Mesothelial cell of epicardium (in vitro differentiated cells): ENCODE results near the gene C1QL1. TPM values are rescaled to one million over a fixed set of nuclear protein-coding genes. Genes with fewer than 3 reads are reported as not detected.

Experiments
- DNase-seq, 2 experiments: peaks; one replicate each; pipeline ENCODE4 v3.0.0; 2021; ENCODE audit warnings: low spot score in 2 of 2; ENCODE audit not compliant: unreplicated experiment in 2 of 2
- H3K27ac Mint-ChIP-seq: 2 replicates; pipeline ENCODE4 v1.8.0; 2021; ENCODE audit warnings: mixed read lengths
- H3K27me3 Mint-ChIP-seq: 2 replicates; pipeline ENCODE4 v1.8.0; 2021; ENCODE audit warnings: low read depth, mixed read lengths
- H3K36me3 Mint-ChIP-seq: 2 replicates; pipeline ENCODE4 v1.8.0; 2021; ENCODE audit warnings: mixed read lengths
- H3K4me1 Mint-ChIP-seq: 2 replicates; pipeline ENCODE4 v1.8.0; 2021; ENCODE audit warnings: mixed read lengths
- H3K4me3 Mint-ChIP-seq: 2 replicates; pipeline ENCODE4 v1.8.0; 2021; ENCODE audit warnings: mild to moderate bottlenecking, moderate library complexity, mixed read lengths
- H3K9me3 Mint-ChIP-seq: 2 replicates; pipeline ENCODE4 v1.8.0; 2021; ENCODE audit warnings: mixed read lengths
- CTCF ChIP-seq: fragments of 200-600 bp; sonication (generic); IDR thresholded peaks from one replicate; pipeline ENCODE4 v1.5.0; 2021; ENCODE audit warnings: antibody characterized with exemption; ENCODE audit not compliant: unreplicated experiment
- total RNA-seq: library from RNA; stranded (reverse); gene quantifications from 3 replicates; pipeline ENCODE4 v1.2.1, GENCODE V29; 2021

The C1QL1 gene
- total RNA-seq, 1 donor from 2014 or later: 3.0 TPM

GRCh38 chr17:44920565-44920940 is 47.5 kb downstream of the C1QL1 start:
- DNase-seq: no peak
- Mint-ChIP-seq H3K9me3 (no peaks in the 10 kb centered on the region), H3K4me1 (peaks cover 3% of the 10 kb centered on the region), H3K36me3 (peaks cover under 1% of the 10 kb centered on the region), H3K27me3 (peaks cover 28% of the 10 kb centered on the region), H3K27ac (no peak overlapping the region), H3K4me3 (no peak overlapping the region)
- no peak for TF ChIP-seq CTCF

- Mint-ChIP-seq H3K4me3 (no peak overlapping the region), H3K27ac (no peak overlapping the region), H3K27me3 (peaks cover 28% of the 10 kb centered on the region), H3K4me1 (peaks cover 3% of the 10 kb centered on the region), H3K9me3 (no peaks in the 10 kb centered on the region), H3K36me3 (no peaks in the 10 kb centered on the region)
- peak; percentile 59 to 76 for DNase-seq
- peak; percentile 64 for TF ChIP-seq CTCF
These were observed 48.1 kb downstream of the C1QL1 start for GRCh38 chr17:44919885-44920564.

GRCh38 chr17:44919411-44919810 is 48.7 kb downstream of the C1QL1 start:
- DNase-seq: no peak
- Mint-ChIP-seq H3K27me3 (peaks cover 33% of the 10 kb centered on the region), H3K4me3 (no peak overlapping the region), H3K27ac (no peak overlapping the region), H3K4me1 (peaks cover 3% of the 10 kb centered on the region), H3K36me3 (no peaks in the 10 kb centered on the region), H3K9me3 (no peaks in the 10 kb centered on the region)
- no peak for TF ChIP-seq CTCF

GRCh38 chr17:44918006-44918405 is 50.1 kb downstream of the C1QL1 start:
- H3K9me3 Mint-ChIP-seq: no peaks in the 10 kb centered on the region
- H3K36me3 Mint-ChIP-seq: no peaks in the 10 kb centered on the region
- TF ChIP-seq CTCF: no peak
- no peak overlapping the region for H3K27ac Mint-ChIP-seq
- peaks cover 43% of the 10 kb centered on the region for H3K27me3 Mint-ChIP-seq
- H3K4me3 Mint-ChIP-seq: no peak overlapping the region
- peaks cover 3% of the 10 kb centered on the region for H3K4me1 Mint-ChIP-seq
- no peak for DNase-seq

GRCh38 chr17:44917456-44917855 is 50.6 kb downstream of the C1QL1 start:
- H3K27me3 Mint-ChIP-seq: peaks cover 43% of the 10 kb centered on the region
- no peaks in the 10 kb centered on the region for H3K36me3 Mint-ChIP-seq
- no peak for DNase-seq
- no peaks in the 10 kb centered on the region for H3K9me3 Mint-ChIP-seq
- H3K4me3 Mint-ChIP-seq: no peak overlapping the region
- no peak for TF ChIP-seq CTCF
- H3K4me1 Mint-ChIP-seq: peaks cover 3% of the 10 kb centered on the region
- H3K27ac Mint-ChIP-seq: no peak overlapping the region

- peaks cover 3% of the 10 kb centered on the region for H3K4me1 Mint-ChIP-seq
- no peak overlapping the region for H3K4me3 Mint-ChIP-seq
- no peaks in the 10 kb centered on the region for H3K9me3 Mint-ChIP-seq
- H3K27ac Mint-ChIP-seq: no peak overlapping the region
- no peaks in the 10 kb centered on the region for H3K36me3 Mint-ChIP-seq
- peaks cover 45% of the 10 kb centered on the region for H3K27me3 Mint-ChIP-seq
- no peak for TF ChIP-seq CTCF
- DNase-seq: no peak
These were observed 51.3 kb downstream of the C1QL1 start for GRCh38 chr17:44916781-44917241.
